ENCODE measurements around the gene DGCR6. TPM values are rescaled to one million over a fixed set of nuclear protein-coding genes. Genes with fewer than 3 reads are reported as not detected.
"Not testable (repeated sequence)": the region's sequence is repeated elsewhere in the genome, so short reads cannot be mapped to it uniquely, and the experiment has no call there.

Gene DGCR6
- total RNA-seq, 1 experiment from 2014 or later: 1.7 TPM

- DNase-seq (ENCODE audit: unreplicated experiment); intact Hi-C loops (cut with micrococcal nuclease); CTCF ChIA-PET; H3K27me3 Mint-ChIP-seq (ENCODE audit: insufficient read depth, unreplicated experiment); H3K27ac Mint-ChIP-seq (ENCODE audit: low read depth, unreplicated experiment); H3K36me3 Mint-ChIP-seq (ENCODE audit: insufficient read depth, unreplicated experiment); H3K4me1 Mint-ChIP-seq (ENCODE audit: insufficient read depth, unreplicated experiment); H3K9me3 Mint-ChIP-seq (ENCODE audit: unreplicated experiment); POLR2A ChIA-PET; BruUV-seq (replicated peaks); H3K4me3 Mint-ChIP-seq (ENCODE audit: unreplicated experiment): not testable (repeated sequence)
Measured at GRCh38 chr22:18960166-18960820, 54.2 kb downstream of the DGCR6 start.

- not testable (repeated sequence) for H3K27ac Mint-ChIP-seq (ENCODE audit: low read depth, unreplicated experiment)
Measured at GRCh38 chr22:18961201-18961600, 55.1 kb downstream of the DGCR6 start.

More at GRCh38 chr22:18961201-18961600, 55.1 kb downstream of the DGCR6 start:
- DNase-seq (ENCODE audit: unreplicated experiment); H3K36me3 Mint-ChIP-seq (ENCODE audit: insufficient read depth, unreplicated experiment); BruUV-seq (replicated peaks); H3K9me3 Mint-ChIP-seq (ENCODE audit: unreplicated experiment); H3K4me1 Mint-ChIP-seq (ENCODE audit: insufficient read depth, unreplicated experiment); H3K27me3 Mint-ChIP-seq (ENCODE audit: insufficient read depth, unreplicated experiment); intact Hi-C loops (cut with micrococcal nuclease); H3K4me3 Mint-ChIP-seq (ENCODE audit: unreplicated experiment); CTCF ChIA-PET: not testable (repeated sequence)
- POLR2A ChIA-PET: interaction anchor here (0.6 kb wide), 1 partner anchor 555 kb away, joined by 5 read pairs; no protein-coding TSS in a partner anchor

Other genes with a start within 250 kb of the DGCR6 start
- gene PRODH, start 30.0 kb downstream of the DGCR6 start, total RNA-seq (2022): 6.0 and 8.4 TPM in 2 replicates
- gene DGCR2, start 216.1 kb downstream of the DGCR6 start, total RNA-seq (2022): 41.2 and 50.1 TPM in 2 replicates
- not detected in 2 replicates for gene TSSK2, start 225.0 kb downstream of the DGCR6 start, total RNA-seq (2022)
- gene ESS2, start 238.3 kb downstream of the DGCR6 start, total RNA-seq (2022): 12.4 and 18.1 TPM in 2 replicates
- not detected in 2 replicates for gene GSC2, start 244.0 kb downstream of the DGCR6 start, total RNA-seq (2022)

Measured in MCF 10A (cell line).